Stimulated activated naive CD8-positive, alpha-beta T cell treated with anti-CD3 and anti-CD28 coated beads, Interleukin-15, Interleukin-2, amounts not matched to agents 100 U/mL and 50 U/mL, for 24 hours (primary cell): ENCODE data around the gene SMIM10L2A.
"Not testable (repeated sequence)": the region's sequence is repeated elsewhere in the genome, so short reads cannot be mapped to it uniquely, and the experiment has no call there.

Source experiments
- ATAC-seq: fragments of 150-1000 bp; cut with Tn5 transposase; one replicate; pipeline ENCODE4 v1.10.0; 2021
- DNase-seq: peaks from one replicate; pipeline ENCODE4 v3.0.0; 2021

SMIM10L2A gene

DNA sequence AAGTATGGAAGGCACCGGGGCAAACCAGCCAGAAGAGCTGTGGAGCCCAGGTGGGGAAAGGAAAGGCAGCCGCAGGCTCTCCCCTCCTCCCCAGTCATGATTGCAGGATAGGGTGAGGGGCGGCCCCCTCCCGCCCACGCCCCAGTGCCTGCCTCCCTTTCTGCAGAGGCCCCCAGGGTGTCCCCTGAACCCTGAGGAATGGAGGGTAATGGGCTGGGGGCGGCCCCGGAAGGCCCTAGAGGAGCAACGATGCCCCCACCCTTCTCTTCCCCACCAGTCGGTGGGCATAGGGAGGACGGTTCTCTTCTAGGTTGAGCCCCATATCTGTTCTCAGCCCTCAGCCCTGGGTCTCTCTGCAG lies 1.0 kb downstream of the SMIM10L2A start:
- not testable (repeated sequence) for ATAC-seq, DNase-seq

DNA sequence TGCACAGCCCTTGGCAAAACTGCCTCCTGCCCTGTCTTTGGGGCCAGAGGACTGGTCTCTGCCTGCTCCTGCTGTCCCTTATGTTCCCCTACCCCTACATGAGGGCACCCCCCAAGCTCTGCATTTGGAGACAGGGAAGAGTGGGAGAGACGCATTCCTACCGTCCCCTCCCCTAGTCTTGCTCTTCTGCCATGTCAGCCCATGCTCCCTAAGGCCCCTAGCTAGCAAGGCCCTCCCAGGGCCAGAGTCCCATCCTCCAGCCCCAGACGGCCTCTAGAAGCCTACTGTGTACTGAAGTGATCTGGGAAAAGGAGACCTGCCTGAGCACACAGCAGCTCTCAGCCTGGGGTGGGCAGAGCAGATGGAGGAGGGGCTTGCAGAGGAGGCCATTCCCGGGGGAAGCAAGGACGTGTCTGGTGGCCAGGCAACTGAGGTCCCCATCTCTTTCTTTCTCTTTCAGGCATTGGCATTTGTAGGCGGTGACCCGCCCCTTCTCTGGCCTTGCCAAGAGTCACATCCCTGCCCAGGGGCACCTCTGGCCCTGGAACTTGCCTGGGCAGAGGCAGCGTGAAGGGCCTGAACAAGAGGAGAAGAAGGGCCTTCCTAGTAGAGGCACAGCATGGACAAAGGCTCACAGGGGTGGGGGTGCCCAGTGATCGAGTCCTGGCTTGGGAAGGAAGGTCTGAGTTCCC lies 1.6 kb downstream of the SMIM10L2A start:
- ATAC-seq, DNase-seq: not testable (repeated sequence)

DNA sequence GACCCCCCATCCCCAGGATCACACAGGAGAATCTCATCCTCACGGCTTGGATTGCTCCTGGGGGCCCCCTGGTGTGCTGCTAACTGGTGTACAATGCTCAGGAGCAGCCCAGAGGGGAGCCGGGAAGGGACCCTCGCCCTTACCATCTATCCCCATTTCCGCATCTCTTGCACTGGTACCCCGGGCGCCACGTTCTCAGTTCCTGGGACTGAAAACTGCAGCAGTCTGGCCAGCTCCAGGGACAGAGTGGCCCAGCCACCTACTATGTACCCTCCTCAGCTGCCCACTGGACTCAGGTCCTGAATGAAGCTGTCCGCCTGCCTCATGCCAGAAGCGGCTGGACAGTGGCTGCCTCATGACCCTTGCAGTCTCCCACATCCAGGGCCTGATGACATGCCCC lies 2.7 kb downstream of the SMIM10L2A start:
- no peak for ATAC-seq
- DNase-seq, result no peak

DNA sequence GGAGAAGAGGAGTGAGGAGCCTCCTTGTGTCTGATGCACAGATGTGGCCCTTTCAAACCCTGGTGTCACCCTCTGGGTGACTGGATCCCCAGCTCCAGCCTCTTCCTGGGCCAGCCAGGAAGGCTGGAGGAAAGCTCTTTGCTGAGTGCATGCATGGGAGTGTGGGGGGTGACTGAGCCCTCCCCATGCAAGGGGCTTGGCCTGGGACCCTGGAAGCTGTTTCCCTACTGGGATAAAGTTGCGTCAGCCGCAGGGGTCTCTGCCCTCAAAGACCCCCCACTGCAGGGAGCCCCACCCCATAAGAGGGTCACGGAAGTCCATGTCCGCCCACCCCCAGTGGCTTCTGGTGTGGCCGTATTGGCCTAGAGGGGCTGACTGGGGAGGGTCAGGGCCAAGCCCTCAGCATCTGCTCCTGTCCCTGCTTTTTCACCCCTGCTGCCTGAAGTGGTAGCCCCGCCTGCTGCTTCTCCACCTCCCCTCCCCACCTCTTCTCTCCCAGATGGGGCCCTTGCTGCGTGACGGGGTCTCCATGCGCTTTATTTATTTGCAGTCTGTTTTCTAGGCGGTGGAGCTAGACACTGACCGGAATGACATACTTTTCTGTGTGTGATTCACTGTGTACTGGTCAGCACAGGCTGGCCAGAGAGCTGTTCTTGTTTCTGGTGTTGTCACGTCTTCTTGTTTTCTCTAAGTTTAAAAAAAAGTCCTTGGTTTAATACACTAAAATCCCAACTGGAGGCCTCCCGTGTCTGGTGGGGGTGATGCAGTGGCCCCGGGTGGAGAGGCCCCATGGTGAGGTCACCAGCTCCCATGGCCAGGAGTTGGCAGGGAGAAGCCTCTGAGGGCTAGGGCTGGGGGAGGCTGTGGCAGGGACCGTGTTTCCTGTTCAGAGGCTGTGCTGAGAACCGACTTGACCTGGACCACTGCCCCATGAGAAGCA lies 3.6 kb downstream of the SMIM10L2A start:
- DNase-seq, result no peak
- ATAC-seq, result no peak

DNA sequence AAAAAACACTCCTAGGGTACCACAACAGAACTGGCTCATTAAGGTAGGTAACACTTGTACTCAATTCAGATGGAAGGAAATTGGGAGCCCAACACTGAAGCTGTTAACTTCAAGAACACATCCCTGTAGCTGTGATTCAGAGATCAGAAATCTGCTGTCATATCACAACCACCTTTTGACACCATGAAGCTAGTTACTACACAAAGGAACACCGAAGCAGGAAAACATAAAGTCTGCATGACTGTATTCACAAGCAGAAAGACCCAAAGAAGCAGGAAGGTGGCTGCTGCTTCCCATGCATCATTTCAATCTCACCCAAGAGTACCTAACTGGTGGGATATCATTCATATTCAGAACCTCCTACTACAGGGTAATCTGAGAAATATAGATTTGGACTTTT lies 7.7 kb downstream of the SMIM10L2A start:
- no peak for ATAC-seq

DNA sequence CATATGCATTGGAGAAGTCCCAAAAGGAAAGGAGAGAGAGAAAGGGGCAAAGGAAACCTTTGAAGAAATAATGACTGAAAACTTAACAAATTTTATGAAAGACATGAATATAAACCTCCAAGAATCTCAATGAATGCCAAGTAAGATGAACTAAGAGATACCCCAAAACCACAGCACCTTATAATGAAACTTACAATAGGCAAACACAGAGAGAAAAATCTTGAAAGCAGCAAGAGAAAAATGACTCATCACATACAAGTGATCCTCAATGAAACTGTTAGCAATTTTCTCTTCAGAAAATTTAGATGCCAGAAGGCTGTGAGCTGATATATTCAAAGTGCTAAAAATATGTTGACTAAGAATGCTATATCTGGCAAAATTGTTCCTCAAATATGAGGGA lies 10.1 kb downstream of the SMIM10L2A start:
- ATAC-seq (peak; percentile 55), DNase-seq (no peak)

More for the DNA sequence above, 7.7 kb downstream of the SMIM10L2A start:
- no peak for DNase-seq

DNA sequence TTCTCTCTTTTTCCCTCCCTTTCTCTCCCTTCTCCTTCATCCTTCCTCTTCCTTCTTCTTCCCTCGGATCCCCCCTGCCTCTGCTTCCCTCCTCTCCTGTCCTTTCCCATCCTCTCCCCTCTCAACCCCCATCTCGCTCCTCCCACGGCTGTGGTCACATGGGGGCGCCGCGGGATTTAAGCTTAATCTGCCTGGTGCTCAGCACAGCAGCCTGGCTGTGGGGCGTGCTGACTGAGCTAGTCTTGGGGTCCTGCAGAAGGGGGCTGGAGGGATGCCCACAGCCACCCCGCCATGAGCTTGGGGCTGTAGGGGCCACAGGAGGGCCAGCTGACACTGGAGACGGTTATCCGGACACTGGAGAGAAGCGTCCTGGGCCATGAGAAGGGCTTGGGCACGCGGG lies 10.7 kb downstream of the SMIM10L2A start:
- ATAC-seq, result no peak
- no peak for DNase-seq

DNA sequence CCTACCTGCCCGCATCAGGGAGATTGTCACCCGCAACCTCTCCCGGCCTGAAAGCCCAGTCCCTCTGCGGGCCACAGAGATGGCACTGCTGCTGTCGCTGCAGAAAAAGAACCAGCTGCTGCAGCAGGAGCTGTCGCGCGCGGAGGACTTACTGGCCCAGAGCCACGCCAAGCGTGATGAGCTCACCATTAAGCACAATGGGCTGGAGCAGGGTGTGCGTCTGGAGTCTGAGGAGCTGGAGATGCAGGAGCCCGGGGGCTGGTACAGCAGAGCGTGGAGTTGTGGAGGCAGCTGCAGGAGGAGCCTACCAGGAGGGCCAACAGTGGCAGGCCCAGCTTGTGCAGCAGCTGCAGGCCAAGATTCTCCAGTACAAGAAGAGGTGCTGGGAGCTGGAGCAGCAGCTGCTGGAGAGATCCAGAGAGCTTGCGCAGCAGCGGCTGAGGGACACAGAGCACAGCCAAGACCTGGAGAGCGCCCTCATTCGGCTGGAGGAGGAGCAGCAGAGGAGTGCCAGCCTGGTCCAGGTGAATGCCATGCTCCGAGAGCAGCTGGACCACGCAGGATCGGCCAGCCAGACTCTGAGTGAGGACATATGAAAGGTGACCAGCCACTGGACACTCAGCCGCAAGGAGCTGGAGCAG lies 11.3 kb downstream of the SMIM10L2A start:
- ATAC-seq (no peak), DNase-seq (no peak)

DNA sequence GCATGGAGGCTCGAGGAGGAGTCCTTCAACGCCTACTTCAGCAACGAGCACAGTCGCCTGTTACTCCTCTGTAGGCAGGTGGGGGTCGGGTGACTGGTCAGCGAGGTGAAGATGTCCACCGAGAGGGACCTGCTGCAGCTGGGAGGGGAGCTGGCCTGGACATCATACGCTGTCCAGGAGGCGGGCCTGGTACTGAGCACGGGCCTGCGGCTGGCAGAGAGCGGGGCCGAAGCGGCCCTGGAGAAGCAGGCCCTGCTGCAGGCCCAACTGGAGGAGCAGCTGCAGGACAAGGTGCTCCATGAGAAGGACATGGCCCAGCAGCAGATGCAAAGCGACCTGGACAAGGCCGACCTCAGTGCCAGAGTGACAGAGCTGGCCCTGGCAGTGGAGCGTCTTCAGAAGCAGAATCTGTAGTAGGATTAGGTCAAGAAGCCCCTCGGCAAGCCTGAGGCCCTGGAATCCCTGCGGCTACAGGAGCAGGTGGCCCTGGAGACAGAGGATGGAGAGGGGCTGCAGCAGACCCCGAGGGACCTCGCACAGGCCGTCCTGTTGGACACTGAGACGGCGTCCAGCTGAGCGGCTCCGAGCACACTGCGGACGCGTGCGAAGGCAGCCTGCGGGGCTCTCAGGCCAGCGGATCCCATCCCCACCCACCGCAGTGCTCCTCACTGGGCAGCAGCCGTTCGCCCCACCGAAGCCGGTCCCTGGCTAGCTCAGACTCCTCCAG lies 11.9 kb downstream of the SMIM10L2A start:
- ATAC-seq (no peak), DNase-seq (no peak)

DNA sequence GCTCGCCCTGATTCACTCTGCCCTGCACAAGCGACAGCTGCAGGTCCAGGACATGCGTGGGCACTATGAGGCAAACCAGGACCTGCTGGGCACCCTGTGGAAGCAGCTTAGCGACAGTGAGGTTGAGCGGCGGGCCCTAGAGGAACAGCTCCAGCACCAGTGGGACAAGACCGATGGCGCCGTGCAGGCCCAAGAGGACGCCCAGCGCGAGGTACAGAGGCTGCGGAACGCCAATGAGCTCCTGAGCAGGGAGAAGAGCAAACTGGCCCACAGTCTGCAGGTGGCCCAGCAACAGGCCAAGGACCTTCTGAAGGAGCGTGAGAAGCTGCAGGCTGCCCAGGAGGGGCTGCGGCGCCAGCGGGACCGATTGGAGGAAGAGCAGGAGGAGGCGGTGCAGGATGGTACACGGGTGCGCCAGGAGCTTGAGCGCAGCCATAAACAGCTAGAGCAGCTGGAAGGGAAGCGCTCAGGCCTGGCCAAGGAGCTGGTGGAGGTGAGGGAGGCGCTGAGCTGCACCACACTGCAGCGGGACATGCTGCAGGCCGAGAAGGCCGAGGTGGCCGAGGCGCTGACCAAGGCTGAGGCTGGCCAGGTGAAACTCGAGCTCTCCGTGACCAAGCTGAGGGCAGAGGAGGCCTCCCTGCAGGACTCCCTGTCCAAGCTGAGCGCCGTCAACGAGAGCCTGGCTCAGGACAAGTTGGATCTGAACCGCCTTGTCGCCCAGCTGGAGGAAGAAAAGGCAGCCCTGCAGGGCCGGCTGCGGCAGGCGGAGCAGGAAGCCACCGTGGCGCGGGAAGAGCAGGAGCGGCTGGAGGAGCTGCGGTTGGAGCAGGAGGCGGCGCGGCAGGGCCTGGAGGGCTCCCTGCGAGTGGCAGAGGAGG lies 12.8 kb downstream of the SMIM10L2A start:
- ATAC-seq, result no peak
- no peak for DNase-seq

DNA sequence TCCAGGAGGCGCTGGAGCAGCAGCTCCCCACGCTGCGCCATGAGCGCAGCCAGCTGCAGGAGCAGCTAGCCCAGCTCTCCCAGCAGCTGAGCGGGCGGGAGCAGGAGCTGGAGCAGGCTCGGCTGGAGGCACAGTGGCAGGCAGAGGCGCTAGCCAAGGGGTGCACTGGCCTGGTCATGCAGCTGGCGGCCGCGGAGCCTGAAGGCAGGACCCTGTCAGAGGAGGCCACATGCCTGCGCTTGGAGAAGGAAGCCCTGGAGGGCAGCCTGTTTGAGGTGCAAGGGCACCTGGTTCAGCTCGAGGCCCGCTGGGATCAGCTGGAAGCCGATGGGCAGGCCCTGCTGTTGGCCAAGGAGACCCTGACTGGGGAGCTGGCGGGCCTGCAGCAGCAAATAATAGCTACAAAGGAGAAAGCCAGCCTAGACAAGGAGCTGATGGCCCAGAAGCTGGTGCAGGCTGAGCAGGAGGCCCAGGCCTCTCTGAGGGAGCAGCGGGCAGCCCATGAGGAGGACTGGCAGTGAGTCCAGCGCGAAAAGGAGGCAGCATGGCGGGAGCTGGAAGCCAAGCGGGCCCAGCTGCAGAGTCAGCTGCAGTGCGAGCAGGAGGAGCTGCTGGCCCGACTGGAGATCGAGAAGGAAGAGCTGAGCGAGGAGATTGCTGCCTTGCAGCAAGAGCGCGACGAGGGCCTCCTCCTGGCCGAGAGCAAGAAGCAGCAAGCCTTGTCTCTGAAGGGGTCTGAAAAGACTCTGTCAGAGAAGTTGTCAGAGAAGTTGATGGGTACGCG lies 13.6 kb downstream of the SMIM10L2A start:
- no peak for ATAC-seq
- DNase-seq, result no peak

DNA sequence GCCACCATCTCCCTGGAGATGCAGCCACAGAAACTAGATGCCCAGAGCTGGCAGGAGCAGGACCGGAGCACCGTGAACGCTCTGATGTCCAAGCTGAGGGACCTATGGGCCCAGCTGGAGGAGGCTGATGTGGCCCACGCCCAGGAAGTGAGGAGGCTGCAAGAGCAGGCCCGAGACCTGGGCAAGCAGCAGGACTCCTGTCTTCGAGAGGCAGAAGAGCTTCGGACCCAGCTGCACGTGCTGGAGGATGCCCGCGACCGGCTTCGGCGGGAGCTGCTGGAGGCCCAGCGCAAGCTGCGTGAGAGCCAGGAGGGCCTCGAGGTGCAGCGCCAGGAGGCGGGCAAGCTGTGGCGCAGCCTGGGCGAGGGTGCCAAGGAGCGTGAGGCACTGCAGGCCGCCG lies 14.2 kb downstream of the SMIM10L2A start:
- DNase-seq (no peak), ATAC-seq (no peak)

DNA sequence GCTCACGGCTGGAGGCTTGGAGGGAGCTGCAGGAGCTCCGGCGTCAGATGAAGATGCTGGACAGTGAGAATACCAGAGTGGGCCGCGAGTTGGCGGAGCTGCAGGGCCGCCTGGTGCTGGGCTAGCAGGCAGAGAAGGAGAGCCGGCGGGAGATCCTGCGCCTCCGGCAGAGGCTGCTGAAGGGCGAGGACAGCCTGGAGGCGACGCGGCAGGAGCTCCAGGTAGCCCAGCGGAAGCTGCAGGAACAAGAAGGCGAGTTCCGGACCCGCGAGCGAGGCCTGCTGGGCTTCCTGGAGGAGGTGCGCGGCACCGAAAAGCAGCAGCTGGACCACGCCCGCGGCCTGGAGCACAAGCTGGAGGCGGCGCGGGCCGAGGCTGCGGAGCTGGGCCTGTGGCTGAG lies 14.7 kb downstream of the SMIM10L2A start:
- DNase-seq (no peak), ATAC-seq (no peak)

DNA sequence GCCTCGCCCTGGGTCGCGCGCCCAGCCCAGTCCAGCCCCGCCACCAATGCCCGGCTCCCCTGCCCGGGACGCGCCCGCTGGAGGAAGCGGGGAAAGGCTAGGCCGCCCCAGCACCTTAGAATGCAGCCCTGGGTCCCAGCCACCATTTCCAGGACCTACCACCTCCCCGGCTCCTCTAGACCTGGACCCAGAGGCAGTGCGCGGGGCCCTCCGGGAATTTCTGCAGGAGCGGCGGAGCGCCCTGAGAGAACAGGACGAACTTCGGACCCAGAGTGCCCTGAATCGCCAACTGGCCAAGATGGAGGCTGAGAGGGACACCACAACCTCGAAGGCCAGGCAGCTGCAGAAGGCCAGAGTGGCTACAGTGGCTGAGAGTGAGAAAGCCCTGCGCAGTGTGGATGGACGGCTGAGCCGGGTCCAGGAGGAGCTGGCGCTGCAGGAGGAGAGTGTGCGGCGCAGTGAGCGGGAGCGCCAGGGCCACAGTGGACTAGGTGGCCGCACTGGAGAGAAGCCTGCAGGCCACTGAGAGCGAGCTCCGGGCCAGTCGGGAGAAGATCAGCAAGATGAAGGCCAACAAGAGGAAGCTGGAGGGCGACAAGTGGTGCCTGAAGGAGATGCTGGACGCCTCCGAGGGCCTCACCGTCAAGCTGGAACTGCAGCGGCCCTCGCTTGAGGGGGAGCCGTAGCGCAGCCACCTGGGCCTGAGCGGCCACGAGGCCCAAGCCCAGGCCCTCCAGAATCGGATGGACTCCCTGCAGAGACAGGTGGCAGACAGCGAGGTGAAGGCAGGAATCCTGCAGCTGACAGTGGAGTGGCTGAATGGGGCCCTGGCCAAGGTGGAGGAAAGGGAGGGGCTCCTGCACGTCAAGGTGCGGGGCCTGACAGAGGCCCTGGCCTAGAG lies 15.5 kb downstream of the SMIM10L2A start:
- DNase-seq (no peak), ATAC-seq (no peak)

DNA sequence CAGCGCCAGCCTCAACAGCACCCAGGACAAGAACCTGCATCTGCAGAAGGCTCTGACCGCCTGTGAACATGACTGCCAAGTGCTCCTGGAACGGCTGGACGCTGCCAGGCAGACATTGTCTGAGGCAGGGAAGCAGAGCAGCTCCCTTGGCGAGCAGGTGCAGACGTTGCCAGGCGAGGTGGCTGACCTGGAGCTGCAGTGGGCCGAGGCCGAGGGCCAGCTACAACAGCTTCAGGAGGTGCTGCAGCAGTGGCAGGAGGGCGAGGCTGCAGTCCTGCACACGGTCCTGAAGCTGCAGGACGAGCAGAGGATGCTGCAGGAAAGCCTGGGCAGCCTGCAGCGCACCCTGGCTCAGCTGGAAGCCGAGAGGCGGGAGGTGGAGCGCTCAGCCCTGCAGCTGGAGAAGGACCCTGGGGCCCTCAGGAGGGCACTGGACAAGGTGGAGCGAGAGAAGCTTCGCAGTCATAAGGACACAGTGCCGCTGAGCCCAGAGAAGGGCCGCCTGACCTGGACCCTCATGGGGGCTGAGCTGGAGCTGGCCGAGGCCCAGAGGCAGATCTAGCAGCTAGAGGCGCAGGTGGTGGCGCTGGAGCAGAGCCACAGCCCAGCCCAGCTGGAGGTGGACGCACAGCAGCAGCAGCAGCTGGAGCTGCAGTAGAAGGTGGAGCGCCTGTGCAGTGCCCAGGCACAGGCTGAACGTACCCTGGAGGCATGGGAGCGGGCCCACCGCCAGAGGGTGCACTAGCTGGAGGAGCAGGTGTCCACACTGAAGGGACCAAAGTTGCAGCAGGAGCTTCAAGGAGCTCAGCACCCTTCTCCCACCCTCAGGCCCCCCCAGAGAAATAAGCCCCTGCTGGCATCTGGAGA lies 16.4 kb downstream of the SMIM10L2A start:
- no peak for DNase-seq
- no peak for ATAC-seq

DNA sequence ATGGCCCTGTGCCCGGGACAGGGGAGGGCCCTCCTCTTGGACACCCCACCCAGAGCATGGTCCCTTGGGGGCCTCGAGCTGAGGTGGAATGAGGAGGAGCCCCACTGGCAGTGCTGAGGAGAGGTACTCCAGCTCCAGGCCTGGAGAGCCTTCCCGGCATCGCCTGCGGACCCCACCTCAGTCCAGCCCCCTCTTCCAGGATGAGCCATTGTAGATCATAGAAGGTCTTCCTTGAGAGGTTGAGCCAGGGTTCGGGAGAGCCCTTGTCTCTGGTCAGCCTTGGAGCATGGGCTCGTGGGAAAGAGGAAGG lies 16.9 kb downstream of the SMIM10L2A start:
- DNase-seq (no peak), ATAC-seq (no peak)

DNA sequence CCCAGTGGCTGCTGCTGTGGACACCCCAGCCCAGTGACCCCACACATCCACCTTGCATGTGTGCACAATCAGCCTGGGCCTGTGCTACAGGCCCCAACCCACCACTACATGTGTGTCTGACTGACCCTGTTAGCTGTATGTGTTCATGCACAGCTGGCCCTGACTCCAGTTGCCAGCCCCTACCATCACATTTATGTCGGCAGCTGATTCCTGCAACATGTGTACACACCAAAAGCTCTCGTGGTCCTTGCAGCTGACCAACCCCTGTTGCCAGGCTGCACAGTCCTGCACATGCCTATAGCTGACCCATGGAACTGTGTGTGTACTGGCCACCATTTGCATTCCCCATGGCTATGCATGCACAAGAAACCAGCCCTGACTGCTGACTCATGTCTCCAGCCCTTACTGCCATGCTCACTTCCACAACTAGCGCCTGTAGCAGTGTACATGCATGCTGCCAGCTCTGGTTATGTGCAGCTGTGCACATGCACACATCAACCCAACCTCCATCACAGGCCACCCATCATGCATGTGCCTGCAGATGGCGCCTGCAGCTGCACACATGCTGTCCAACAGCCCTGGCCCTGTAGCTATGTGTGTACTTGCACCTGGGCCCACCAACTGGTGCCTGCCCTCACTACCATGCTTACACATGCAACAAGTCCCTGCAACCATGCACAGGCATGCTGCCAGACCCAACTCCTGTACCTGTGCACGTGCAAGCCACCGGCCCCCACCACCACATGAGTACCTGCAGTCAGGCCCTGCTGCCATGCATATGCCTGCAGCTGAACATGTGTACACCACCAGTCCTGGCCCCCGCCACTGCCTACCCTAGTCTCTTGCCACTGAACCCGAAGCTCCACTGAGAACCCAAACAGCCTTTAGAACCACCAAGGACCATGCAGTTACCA lies 28.1 kb downstream of the SMIM10L2A start:
- DNase-seq, result no peak
- ATAC-seq, result no peak

DNA sequence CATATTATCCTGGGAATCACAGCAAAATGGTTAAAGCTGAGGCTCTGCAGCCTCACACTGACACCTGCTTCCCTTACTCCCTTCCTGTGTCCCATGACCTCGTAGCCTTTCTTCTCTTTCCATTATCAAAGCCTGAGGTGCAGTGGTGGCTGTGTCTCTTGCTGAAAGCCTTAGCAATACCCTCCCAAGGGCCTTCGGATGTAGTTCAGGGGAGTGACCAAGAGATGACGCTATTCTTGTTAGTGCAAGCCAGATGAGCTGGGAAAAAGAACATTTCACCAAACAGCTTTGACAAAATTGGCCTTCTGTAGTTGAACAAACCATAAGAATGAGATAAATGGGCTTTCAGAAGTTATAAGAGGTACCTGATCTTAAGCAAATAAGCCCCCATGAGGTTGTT lies 31.6 kb downstream of the SMIM10L2A start:
- DNase-seq (no peak), ATAC-seq (no peak)
